SW 1271 (cell line): ENCODE data around the gene TTC33.
"Not testable (repeated sequence)": the region's sequence is repeated elsewhere in the genome, so short reads cannot be mapped to it uniquely, and the experiment has no call there.

Experiments
- DNase-seq, 2 experiments: peaks; one replicate each; lab custom pipeline; 2025; lab: John Stamatoyannopoulos, UW

The TTC33 gene

DNA sequence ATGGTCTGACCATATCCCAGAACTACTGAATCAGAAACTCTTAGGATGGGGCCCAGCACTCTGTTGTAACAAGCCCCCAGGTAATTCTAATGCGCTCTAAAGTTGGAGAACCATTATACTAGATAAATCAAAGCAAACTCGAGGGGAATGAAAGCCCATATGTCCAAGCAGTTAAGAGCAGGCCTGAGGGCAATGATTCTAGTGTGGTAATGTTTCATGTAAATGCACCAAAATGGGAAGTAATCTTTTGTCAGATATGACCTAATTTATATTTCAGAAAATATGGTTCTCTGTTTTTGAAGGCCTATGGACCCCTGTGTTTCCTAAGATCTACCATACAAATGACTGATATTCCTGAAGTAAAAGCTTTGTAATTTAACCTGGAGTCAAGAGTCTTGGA is 184.0 kb downstream of the TTC33 start:
- DNase-seq: no peak

DNA sequence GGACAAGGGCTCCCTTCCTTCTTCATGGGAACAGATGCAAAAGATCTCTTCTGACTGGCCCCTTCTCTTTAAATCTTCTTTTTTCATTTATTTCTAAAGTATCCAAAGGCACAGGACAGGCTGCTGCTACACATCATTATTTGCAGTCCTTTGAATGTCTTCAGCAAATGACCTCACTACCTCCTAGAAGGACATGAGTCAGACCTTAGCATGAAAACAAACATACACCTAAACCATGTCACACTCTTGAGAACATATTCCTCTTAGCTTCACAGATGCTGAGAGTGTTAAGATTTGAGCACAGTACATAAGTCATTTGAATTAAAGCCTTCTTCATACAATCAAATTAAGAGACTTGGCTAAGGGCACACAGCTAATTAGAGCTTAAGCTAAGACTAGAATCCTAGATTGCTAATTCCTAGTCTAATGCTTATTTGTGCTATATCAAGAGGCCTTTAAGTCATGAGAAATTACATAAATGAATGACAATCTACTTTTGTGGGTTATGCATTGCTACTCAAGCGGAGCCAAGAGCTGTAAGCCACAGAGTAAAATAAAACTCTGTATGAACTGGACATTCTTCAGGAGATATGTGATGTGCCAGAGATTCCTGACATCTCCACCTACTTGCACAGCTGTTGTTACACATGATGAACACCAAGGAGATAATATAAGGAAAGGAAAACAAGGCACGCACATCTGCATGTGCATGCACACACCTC is 185.2 kb downstream of the TTC33 start:
- no peak for DNase-seq

DNA sequence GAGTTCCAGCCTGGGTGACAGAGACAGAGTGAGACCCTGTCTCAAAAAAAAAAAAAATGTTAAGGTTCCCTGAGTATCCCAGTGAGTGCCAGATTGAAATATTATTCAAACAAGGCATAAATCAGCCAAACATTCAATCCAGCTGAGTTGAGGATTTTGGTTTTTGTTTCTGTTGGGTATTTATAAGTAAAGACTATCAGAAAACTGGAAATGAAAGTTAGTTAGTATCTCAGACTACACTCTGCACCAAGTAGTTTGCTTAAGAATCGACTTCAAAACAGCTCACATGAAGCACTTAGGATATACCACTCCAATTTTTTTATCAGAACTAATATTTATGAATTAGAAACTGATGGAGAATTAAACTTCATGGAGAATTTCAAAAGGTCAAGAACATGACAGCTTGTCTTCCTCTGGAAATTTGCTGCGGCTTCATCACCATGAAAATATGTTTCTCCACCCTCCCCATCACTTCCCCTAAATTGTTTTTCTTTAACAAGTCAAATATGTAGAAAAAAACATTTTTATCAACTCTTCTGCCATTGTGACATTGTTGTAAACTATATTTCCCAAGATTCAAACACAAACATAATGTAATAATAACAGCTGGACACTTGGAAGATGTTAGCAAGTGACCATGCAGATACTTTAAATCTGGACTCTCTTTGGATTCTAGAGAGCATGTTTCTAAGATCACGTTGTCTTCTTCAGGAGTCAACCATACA is 186.1 kb downstream of the TTC33 start:
- DNase-seq: no peak

DNA sequence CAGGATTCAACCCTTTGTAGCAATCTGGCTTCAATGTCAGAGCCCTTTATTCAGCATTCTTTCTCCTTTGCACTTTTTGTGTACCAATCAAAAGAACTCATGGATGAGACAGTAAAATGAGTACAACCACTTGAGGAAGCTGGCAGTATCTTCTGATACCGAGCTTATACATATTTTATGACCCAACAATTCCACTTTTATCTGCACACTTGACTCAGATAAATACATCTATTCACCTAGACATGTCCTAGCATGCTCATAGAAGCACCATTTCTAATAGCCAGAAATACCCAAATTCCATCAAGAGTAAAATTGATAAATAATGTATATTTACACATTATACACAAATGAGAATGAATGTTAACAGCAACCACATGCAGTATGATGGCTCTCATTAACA is 187.2 kb downstream of the TTC33 start:
- no peak for DNase-seq

DNA sequence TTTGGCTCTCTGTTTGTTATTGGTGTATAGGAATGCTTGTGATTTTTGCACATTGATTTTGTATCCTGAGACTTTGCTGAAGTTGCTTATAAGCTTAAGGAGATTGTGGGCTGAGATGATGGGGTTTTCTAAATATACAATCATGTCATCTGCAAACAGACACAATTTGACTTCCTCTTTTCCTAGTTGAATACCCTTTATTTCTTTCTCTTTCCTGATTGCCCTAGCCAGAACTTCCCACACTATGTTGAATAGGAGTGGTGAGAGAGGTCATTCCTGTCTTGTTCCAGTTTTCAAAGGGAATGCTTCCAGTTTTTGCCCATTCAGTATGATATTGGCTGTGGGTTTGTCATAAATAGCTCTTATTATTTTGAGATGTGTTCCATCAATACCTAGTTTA is 192.6 kb downstream of the TTC33 start:
- DNase-seq: not testable (repeated sequence)

DNA sequence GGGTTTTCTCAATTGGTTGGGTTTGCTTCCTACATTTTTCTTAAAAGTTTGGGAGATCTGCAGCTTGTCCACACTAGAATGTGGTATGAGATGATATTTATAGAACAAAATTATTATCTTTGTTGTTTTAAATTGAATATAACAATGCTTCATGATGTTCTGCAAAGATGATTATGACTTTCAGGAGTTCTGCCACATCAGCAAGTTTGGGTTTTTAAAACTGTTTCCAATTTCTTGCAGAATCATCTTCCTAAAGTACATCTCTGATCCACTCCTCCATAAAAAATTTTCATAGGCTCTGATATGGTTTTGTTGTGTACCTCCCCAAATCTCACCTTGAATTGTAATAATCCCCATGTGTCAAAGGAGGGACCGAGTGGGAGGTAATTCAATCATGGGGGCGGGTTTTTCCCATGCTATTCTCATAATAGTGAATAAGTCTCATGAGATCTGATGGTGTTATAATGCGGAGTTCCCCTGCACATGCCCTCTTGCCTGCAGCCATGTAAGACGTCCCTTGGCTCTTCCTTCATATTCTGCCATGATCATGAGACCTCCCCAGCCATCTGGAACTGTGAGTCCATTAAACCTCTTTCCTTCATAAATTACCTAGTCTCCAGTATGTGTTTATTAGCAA is 195.2 kb downstream of the TTC33 start:
- DNase-seq: no peak

DNA sequence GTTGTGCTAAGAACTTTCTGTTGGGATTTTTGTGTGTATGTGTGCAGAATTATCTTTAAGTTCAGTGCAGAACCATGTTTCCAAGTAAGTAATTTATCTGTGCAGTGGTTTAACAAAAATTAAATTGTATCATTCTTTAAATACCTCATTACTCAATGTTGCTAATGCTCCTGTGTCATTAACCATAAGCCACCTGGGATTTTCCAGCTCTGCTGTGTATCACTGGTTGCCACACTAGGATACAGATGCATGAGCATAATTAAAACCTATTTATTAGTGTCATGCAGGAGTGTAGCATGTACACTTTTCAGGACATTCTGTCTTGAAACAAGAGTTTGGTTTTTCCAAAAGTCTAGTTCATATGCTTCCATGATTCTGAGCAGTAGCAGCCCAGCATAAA is 196.5 kb downstream of the TTC33 start:
- DNase-seq: no peak

DNA sequence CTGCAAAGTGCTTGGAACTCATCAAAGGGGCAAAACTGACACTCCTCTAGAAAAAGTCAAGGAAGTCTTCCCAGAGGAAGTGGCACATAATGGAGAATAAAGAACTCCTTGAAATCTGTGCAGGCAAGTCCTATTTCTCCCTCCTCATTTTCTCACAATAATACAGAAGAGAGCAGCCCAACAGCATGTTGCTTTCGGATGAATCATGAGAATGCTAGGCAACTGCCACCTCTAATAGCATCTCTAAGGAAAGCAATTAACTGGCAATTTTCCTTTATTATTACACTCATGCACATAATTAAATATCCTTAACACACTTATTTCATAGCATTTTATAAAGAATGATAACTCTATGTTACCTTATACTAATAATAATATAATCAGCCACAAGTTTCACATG is 198.3 kb downstream of the TTC33 start:
- no peak for DNase-seq

DNA sequence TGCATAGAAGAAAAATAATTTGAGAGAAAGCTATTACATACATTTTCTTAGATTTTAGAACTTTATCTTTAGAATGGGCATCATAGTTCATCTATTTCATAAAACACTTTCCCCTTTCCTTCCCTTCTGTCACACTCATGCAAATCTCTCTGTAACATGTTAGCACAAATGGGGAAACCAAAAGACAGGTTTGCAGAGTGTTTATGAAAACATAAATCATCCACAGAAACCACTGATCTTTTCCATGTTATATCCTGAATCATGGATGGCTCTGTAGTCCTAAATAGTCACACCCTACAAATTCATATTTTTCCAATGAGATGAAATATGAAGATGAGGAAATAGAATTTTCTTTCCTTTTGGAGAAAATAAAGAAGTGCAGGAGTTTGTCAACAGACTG is 198.9 kb downstream of the TTC33 start:
- no peak for DNase-seq

DNA sequence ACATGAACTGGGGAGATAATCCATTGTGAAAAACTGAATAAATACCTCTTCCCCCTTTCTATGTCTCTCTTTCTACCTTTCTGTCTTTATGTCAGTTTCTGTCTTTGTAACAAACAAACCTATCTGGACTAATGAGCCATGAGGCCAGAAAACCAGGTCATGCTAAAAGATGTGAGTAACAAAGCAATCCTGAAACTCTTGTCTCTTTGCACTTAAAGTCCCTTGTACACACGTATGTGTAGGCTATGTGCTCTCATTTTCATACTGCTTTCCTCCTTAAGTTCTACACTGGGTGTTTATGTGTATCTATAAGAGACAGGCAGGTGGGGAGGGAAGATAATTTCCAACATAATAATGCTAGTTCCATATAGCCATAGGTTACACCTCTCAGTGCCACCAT is 199.9 kb downstream of the TTC33 start:
- no peak for DNase-seq

DNA sequence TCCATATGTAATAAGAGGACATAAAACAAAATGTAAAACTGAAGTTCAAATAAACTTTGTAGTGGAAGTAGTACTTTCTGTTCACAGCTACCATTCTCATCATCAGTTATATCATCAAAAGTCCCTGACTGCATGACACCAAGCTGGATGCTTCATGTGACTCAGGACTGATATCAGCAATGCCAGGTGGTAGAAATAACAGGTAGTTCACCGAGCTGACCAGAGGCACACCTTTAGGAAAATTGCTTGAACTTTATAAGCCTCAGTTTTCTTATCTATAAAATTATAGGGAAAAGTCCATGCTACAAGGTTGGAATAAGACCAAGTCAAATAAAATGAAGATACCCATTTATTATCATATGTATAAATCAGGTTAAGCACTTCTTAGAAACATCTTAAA is 200.9 kb downstream of the TTC33 start:
- DNase-seq: no peak

DNA sequence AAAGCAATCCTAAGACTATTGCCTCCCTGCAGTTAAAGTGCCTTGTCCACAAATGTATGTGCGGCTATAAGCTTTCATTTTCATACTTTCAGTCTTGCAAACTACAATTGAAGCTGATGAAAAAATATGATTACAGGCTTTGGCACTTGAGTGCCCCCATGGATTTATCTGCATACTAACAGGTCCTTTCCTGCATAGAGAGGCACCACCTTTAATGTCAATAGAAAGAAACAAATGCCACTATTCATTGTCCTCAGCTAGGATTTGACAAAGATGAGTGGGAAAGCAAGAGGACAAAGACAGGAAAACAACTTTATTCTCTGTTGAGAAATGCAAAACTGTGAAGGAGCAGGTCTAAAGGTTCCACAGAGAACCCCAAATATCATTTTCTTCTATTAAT is 201.7 kb downstream of the TTC33 start:
- DNase-seq: no peak

DNA sequence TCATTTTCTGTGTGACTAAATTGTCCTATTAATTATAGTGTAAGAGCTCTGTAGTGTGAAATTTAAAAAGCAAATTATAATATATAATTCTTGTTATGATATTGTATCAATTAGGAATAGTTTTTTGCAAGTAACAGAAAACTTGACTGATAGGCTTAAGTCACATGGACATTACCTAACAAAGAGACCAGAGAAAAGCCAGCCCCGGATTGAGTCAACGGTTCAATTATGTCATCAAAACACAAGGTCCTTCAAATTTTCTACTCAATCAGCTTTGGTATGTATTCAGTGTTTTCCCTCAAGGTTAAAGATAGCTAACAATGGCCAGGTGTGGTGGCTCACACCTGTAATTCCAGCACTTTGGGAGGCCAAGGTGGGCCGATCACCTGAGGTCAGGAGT is 202.8 kb downstream of the TTC33 start:
- DNase-seq: no peak

DNA sequence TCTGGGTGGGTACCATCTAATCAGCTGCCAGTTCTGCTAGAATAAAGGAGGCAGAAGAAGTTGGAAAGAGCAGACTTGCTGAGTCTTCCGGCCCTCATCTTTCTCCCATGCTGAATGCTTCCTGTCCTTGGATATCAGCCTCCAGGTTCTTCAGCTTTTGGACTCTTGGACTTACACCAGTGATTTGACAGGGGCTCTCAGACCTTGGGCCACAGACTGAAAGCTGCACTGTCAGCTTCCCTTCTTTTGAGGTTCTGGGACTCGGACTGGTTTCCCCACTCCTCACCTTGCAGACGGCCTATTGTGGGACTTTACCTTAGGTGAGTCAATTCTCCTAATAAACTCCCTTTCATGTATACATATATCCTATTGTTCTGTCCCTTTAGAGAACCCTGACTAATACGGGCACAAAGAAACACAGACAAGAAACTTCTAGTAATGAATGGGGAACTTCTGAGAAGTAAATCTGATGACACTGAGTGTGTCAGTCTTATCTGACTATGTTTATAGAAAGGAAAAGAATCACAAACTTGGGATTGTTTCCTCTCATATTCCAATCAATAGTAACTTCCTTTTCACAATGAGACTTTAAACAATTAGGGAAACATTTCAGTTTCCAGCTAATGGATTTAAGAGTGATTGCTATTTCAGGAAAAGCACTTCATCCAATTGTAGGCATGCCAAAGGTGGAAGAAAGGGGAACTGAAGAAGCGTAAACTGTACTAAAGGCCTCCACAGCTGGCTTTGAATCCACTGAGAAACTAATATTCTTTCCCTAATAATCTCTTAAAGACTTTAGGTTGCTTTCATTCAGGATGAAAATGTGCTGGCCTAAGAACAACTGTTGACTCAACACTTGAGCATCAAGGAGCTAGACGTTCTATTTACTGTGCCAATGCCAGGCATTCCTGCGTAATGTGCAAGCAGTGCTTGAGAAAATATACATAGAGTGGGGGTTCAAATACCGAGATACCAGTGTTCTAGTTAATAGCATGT is 204.0 kb downstream of the TTC33 start:
- DNase-seq: peak; percentile 74 to 89

DNA sequence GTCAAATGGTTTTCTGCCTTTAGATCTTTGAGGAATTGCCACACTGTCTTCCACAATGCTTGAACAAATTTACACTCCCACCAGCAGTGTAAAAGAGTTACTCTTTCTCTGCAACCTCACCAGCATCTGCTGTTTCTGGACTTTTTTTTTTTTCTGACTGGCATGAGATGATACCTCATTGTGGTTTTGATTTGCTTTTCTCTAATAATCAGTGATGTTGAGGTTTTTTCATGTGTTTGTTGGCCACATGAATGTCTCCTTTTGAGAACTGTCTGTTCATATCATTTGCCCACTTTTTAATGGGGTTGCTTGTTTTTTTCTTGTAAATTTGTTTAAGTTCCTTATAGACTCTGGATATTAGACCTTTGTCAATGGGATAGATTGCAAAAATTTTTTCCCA is 205.3 kb downstream of the TTC33 start:
- no peak for DNase-seq

DNA sequence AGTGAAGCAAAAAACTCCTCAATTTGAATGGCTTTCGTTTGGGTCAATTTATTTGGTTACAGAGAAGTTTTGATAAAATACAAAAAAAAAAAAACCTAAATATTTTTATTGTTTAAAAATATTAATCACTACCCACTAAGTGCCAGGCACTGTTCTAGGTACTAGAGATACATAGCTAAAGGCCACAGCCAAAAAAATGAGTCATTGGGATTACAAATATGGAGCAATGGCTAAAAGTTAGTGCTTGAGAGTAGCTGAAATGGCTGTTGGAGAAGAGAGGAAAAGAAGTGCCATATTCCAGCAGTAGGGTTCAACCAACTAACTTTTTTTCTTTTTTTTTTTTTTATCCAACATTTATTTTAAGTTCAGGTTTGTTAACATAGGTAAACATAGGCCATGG is 206.1 kb downstream of the TTC33 start:
- no peak for DNase-seq

DNA sequence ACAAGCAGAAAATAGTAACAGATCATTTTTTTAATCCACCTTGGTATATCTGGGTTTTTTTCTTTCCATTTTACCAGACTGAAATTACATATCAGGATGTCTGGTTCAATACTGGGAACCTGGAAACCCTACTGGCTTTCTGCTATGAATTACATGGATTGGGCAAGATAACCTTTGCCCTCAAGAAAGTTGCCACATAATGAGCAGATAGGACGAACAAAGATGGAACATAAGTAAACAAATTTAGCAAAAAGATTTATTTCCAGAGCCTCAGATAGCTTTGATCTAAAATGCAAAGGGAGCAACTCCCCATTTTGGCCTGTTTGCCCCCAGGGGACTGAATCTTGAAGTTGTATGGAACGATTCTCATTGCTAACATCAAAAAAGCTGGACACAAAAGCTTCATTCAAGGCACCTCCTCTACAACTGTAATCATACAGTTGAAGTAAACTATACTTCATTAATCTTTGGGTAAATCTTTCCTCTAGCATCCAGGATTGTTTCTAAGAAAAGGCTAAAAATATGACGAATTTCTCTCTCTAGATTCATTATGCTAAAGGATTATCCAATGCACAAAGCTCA is 207.7 kb downstream of the TTC33 start:
- no peak for DNase-seq

DNA sequence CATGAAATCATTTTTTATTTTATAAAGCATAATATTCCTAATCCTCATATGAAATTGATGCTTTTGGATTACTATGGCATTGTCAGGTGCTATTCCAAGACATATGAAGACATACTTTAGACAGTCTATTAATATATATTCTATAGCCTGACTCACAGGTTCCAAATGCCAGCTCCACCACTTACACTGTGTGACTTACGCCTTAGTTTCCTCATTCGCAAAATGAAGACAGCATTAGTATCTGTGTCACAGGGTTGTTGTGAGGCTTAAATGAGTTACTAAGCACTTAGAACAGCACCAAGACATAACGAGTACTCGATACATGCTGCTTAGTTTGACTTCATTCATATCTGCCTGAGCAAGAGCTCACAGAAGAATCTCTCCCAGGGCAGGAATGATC is 208.2 kb downstream of the TTC33 start:
- no peak for DNase-seq

DNA sequence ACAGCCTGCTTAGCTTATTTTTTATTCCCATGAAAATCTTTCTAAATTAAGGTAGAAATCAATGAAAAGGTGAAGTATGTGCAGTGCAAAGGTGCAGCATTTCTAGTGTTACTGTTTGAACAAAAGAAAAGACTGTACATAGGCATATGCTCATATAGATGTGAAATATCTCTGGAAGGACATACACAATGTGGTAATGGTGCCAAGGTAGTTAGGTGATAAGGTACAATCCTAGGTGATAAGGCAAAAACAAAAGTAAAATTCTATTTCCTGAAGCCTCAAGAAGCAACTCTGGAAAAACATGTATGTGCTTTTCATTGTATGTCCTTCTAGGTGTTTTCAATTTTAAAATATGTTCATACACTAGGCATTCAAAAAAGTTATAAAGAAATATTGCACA is 215.5 kb downstream of the TTC33 start:
- DNase-seq: no peak

DNA sequence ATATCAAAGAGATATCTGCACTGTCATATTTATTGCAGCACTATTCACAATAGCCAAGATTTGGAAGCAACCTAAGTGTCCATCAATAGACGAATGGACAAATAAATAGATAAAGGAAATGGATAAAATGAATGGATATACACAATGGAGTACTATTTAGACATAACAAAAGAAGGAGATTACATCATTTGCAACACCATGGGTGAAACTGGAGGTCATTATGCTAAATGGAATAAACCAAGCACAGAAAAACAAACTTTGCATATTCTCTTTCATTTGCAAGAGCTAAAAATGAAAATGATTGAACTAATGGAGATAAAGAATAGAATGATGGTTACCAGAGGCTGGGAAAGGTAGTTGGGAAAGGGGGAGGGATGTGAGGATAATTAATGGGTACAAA is 231.1 kb downstream of the TTC33 start:
- no peak for DNase-seq

DNA sequence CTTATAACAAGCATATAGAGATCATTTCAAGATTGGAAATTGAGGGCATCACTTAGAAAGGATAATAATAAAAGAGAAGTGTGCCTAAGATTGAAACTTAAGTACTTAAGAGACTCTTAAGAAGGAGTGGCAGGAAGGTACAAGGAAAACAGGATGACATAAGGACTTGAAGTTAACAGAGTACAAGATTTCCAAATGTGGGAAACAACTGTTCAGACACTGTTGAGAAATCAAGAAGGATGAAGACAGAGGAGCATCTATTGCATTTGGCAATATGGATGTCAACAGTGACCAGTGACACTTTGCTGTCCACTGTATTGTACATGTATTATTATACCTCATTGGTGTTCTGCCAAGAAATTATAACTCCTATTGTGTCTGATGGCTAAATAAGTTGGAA is 233.8 kb downstream of the TTC33 start:
- no peak for DNase-seq
